ENCODE data around the gene NFIB.

Gene NFIB

DNA sequence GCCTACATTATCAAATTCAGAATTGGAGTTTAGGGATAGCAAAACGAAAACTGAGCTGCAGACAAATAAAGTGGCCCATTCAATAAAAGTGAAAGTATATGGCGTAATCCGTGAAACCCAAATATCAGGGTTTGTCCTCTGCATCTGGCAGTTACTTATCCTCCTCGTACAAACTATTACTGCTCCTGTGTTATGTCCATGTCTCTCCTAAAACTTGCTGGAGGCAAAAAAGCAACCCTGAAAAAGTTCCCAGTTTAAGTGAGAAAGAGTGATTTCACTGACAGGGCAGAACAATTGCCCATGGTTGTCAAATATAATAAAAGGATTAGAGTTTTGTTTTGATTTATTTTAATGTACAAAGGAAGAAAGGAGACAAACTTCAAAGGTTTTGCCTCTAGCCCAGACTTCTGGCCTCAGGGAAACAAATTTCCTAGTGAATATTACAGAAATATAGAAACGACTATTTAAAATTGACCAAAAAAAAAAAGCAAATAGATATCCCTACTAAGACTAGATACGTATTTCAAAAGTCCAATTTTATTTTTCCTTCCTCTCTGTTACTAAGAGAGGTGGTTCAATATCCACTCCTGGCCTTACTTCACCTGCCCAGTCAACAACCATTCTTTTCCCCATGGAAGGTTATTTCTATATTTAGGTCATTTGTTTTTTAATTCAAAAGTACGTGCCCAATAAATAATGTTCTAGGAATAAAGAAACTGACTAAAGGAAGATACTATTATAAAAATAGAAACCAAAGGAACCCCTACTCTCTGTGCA is 50.0 kb downstream of the NFIB start:
- no peak overlapping the region for H2AFZ ChIP-seq (ENCODE audit: low read depth, low read length)
- no peaks in the 10 kb centered on the region for H3K36me3 ChIP-seq (ENCODE audit: insufficient read depth, low read length)
- no peaks in the 10 kb centered on the region for H3K27me3 ChIP-seq (ENCODE audit: insufficient read depth, low read length)
- H3K9me3 ChIP-seq (ENCODE audit: low read length) = no peaks in the 10 kb centered on the region
- no peaks in the 10 kb centered on the region for H3K4me1 ChIP-seq (ENCODE audit: insufficient read depth, low read length)
- no peak overlapping the region for H3K4me3 ChIP-seq (ENCODE audit: low read length)

DNA sequence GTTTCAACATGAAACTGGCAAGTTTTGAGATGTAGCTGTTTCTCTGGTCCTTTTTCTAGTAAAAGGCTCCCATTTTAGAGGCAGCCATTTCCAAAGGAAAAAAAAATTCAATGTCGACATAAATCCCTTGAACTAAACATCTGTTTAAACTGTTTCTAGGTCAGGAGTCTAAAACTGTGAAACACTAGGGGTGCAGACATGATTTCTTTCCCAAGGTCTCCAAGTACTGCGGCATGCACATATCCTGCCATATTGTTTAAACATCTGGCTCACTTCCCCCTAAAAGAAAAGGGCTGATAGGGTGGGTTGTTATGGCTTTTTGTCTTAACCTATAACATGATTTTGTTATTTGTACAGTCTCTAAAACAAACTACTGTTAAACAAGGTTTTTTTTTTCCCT is 51.1 kb downstream of the NFIB start:
- Histone ChIP-seq H2AFZ (ENCODE audit: low read depth, low read length) (no peak overlapping the region), H3K4me1 (ENCODE audit: insufficient read depth, low read length) (no peaks in the 10 kb centered on the region), H3K4me3 (ENCODE audit: low read length) (no peak overlapping the region), H3K9me3 (ENCODE audit: low read length) (no peaks in the 10 kb centered on the region), H3K36me3 (ENCODE audit: insufficient read depth, low read length) (no peaks in the 10 kb centered on the region), H3K27me3 (ENCODE audit: insufficient read depth, low read length) (no peaks in the 10 kb centered on the region)

DNA sequence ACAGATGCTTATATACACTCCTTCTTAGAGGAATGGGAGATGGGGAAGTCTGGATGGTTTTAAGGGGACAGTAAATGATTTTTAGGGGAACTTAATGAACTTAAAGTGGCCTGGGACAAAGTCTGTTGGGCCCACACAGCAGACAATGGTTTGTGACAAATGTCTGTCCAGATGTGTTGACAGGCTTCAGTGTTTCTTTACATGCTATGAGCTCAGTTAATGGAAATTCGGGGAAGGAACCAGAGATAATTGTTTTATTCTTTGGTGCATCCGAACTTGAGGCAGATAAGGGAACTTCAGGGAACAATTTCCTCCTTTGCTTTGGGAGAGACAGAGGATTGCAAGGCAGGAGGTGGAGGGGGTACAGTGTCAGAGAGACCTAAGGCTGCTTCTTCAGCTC is 52.3 kb downstream of the NFIB start:
- no peaks in the 10 kb centered on the region for H3K36me3 ChIP-seq (ENCODE audit: insufficient read depth, low read length)
- no peak overlapping the region for H2AFZ ChIP-seq (ENCODE audit: low read depth, low read length)
- no peaks in the 10 kb centered on the region for H3K27me3 ChIP-seq (ENCODE audit: insufficient read depth, low read length)
- H3K4me3 ChIP-seq (ENCODE audit: low read length) = no peak overlapping the region
- no peaks in the 10 kb centered on the region for H3K4me1 ChIP-seq (ENCODE audit: insufficient read depth, low read length)
- no peaks in the 10 kb centered on the region for H3K9me3 ChIP-seq (ENCODE audit: low read length)

DNA sequence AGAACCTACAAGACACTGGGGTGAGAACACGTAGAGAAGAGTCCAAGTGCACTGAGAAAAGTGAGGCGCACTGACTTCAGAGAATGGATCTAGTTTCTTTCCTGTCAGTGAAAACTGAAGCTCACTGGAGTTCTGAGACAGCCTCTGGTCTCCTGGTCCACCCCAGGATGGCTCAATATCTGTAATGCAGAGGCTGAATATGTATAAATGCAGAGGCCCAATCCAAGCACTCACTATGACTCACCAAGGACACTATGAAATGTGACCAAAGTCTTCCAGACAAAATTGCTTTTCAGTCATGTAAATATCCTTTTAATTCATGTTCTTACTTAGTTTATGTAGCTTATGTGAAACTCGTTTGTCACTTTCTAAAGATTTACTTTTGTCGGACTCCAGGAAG is 53.8 kb downstream of the NFIB start:
- no peaks in the 10 kb centered on the region for H3K9me3 ChIP-seq (ENCODE audit: low read length)
- H2AFZ ChIP-seq (ENCODE audit: low read depth, low read length) = no peak overlapping the region
- no peaks in the 10 kb centered on the region for H3K4me1 ChIP-seq (ENCODE audit: insufficient read depth, low read length)
- no peaks in the 10 kb centered on the region for H3K36me3 ChIP-seq (ENCODE audit: insufficient read depth, low read length)
- no peak overlapping the region for H3K4me3 ChIP-seq (ENCODE audit: low read length)
- no peaks in the 10 kb centered on the region for H3K27me3 ChIP-seq (ENCODE audit: insufficient read depth, low read length)

DNA sequence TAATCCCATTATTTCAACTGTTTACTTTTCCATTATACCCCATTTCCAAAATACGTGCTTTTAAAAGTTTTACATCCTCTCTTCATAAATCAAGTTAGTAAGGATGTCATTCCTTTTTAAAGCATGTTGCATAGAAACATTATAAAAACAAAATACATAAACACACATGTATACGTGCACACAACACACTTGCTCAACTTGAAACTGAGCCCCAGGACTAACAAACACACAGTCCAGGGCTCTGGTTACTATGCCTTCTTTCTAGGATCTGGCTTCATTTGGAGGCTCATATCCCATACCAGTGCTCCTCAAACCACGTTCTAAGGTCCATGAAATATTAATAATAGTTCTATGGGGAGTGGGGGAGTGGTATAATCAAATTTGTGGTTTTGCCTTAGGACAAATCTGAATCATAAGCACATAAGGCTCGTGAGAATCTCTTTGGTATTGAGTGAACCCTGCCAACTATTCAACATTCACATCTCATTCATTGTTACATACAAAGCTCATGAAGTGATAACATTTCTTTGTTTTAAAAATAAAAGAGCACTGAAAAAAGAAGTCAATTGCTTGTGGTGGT is 55.2 kb downstream of the NFIB start:
- no peaks in the 10 kb centered on the region for H3K9me3 ChIP-seq (ENCODE audit: low read length)
- H2AFZ ChIP-seq (ENCODE audit: low read depth, low read length) = no peak overlapping the region
- no peak overlapping the region for H3K4me3 ChIP-seq (ENCODE audit: low read length)
- H3K36me3 ChIP-seq (ENCODE audit: insufficient read depth, low read length) = no peaks in the 10 kb centered on the region
- no peaks in the 10 kb centered on the region for H3K4me1 ChIP-seq (ENCODE audit: insufficient read depth, low read length)
- no peaks in the 10 kb centered on the region for H3K27me3 ChIP-seq (ENCODE audit: insufficient read depth, low read length)

DNA sequence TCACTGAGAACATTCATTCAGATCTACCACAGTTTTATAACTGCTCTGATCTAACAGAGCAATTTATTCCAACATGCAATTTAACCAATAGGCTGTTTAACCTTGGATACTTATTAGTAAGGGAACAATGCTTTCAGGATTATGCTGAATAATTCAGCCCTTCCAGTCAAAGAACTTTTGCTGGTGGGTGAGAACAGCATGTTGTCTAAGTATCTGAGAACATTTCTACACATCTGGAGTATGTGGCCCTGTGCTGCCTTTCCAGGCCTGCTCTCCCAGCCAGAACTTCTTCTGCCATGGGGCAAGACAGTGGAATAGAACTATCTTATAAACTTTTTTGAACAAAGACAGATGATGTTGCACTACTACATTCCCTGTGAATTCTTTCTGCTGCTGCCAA is 55.8 kb downstream of the NFIB start:
- H3K4me1 ChIP-seq (ENCODE audit: insufficient read depth, low read length) = no peaks in the 10 kb centered on the region
- no peaks in the 10 kb centered on the region for H3K27me3 ChIP-seq (ENCODE audit: insufficient read depth, low read length)
- H2AFZ ChIP-seq (ENCODE audit: low read depth, low read length) = no peak overlapping the region
- no peaks in the 10 kb centered on the region for H3K36me3 ChIP-seq (ENCODE audit: insufficient read depth, low read length)
- H3K9me3 ChIP-seq (ENCODE audit: low read length) = no peaks in the 10 kb centered on the region
- no peak overlapping the region for H3K4me3 ChIP-seq (ENCODE audit: low read length)

DNA sequence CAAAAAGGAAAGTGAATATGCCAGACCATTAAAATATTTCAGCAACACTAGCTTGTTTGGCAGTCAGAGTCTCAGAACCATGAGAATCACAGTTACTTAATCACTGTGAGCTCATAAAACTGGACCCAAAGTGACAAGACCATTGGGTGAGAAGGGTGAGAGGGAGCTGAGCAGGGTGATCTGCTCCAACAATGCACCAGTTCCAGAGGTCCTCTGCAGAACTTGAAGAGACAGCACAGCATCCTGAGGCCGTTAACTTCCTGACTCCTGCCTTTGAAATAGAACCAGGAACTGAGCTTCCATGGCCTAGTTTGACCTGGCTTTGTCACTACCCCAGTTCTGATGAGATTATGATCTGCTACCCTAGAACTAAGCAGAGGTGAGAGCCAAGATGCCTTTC is 57.4 kb downstream of the NFIB start:
- Histone ChIP-seq H3K27me3 (ENCODE audit: insufficient read depth, low read length) (no peaks in the 10 kb centered on the region), H2AFZ (ENCODE audit: low read depth, low read length) (no peak overlapping the region), H3K36me3 (ENCODE audit: insufficient read depth, low read length) (no peaks in the 10 kb centered on the region), H3K4me1 (ENCODE audit: insufficient read depth, low read length) (peaks cover under 1% of the 10 kb centered on the region), H3K4me3 (ENCODE audit: low read length) (no peak overlapping the region), H3K9me3 (ENCODE audit: low read length) (no peaks in the 10 kb centered on the region)

DNA sequence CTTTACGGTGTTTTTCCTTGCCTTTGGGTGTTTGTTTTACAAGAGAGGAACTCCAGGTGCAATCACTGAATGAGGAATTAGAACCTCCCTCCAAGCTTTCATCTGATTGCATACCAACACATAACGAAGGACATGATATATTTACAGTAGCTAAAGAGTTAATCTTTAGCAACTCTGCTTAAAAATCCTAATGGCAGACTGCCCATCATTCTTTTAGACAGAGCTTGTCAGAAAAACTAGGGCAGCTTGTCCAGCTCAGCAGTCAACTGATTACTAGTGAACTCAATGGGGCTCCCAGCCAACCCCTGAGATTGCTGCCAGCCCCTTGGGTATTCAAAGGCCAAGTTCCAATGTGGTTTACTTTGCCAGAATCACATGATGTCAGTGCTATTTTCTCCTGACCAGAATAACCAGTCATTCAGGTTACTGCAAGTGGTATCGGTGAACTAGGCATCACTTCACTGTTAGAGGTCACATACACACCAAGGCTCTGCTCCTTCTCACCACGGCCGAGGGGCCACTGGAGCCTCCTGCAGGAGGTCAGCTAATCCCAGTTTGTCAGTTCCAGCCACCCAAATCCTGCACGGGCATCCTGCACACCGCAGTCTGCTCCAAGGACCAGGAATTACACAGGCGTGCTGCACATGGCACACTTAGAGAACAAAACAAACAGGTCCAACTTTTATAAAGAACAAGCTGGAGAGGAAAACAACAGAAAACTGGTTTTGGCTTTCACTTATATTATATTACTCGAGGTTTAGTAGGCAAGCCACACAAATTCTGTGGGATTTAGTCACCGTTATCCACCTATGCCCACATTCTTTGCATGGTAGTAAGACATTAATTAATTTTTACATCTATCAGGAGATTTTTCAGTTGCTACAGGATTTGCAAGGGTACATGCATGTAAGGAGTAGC is 62.5 kb downstream of the NFIB start:
- no peaks in the 10 kb centered on the region for H3K36me3 ChIP-seq (ENCODE audit: insufficient read depth, low read length)
- peaks cover 2% of the 10 kb centered on the region for H3K4me1 ChIP-seq (ENCODE audit: insufficient read depth, low read length)
- H2AFZ ChIP-seq (ENCODE audit: low read depth, low read length) = no peak overlapping the region
- H3K4me3 ChIP-seq (ENCODE audit: low read length) = no peak overlapping the region
- H3K9me3 ChIP-seq (ENCODE audit: low read length) = no peaks in the 10 kb centered on the region
- no peaks in the 10 kb centered on the region for H3K27me3 ChIP-seq (ENCODE audit: insufficient read depth, low read length)

DNA sequence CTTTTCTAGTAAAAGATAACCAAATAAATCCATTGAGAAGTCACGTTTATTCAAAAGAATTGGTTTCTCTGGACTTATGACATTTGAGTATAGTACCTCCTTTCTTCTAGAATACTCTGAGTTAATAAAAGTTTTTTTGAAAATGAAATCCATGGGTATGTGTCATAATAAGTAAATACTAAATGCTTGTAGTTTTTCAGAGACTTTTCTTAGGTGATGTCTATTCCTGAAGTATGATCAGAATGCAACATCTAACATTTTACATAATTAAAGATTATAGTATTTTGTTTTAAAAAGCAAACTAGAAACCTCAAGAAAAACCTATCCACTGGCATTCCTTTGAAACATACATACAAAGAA is 63.2 kb downstream of the NFIB start:
- Histone ChIP-seq H3K27me3 (ENCODE audit: insufficient read depth, low read length) (no peaks in the 10 kb centered on the region), H3K9me3 (ENCODE audit: low read length) (no peaks in the 10 kb centered on the region), H3K4me1 (ENCODE audit: insufficient read depth, low read length) (peaks cover 2% of the 10 kb centered on the region), H2AFZ (ENCODE audit: low read depth, low read length) (no peak overlapping the region), H3K4me3 (ENCODE audit: low read length) (no peak overlapping the region), H3K36me3 (ENCODE audit: insufficient read depth, low read length) (no peaks in the 10 kb centered on the region)

DNA sequence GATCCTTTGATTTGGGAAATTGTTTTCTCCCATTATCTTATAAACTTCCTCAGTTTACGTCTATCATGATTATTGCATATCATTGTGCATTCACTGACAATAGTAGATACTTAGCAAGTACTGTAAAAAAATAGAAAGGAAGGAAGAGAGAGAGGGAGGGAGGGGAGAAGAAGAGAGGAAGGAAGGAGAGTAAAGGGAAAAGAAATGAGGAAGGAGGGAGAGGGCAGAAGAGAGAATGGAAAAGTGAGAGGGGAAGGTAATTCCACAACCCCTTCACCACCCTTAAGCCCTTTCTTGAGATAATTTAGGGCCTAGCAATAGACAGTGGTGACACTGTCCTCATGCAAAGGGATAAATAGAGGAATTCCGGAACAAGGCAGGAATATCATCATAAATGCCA is 64.4 kb downstream of the NFIB start:
- no peak overlapping the region for H3K4me3 ChIP-seq (ENCODE audit: low read length)
- H2AFZ ChIP-seq (ENCODE audit: low read depth, low read length) = no peak overlapping the region
- no peaks in the 10 kb centered on the region for H3K36me3 ChIP-seq (ENCODE audit: insufficient read depth, low read length)
- no peaks in the 10 kb centered on the region for H3K27me3 ChIP-seq (ENCODE audit: insufficient read depth, low read length)
- peaks cover 2% of the 10 kb centered on the region for H3K4me1 ChIP-seq (ENCODE audit: insufficient read depth, low read length)
- H3K9me3 ChIP-seq (ENCODE audit: low read length) = no peaks in the 10 kb centered on the region

DNA sequence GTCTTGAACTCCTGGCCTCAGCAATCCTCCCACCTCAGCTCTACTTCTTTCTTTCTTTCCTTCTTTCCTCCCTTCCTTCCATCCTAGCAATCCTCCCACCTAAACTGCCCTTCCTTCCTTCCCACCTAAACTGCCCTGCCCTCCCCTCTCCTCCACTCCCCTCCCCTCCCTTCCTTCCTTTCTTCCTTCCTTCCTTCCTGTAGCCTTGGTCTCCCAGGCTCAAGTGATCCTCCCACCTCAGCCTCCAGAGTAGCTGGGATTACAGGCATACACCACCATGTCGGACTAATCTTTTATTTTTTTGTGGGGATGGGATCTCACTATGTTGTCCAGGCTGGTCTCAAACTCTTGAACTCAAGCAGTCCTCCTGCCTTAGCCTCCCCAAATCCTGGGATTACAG is 65.8 kb downstream of the NFIB start:
- Histone ChIP-seq H3K4me3 (ENCODE audit: low read length) (no peak overlapping the region), H3K27me3 (ENCODE audit: insufficient read depth, low read length) (no peaks in the 10 kb centered on the region), H2AFZ (ENCODE audit: low read depth, low read length) (no peak overlapping the region), H3K4me1 (ENCODE audit: insufficient read depth, low read length) (peaks cover 2% of the 10 kb centered on the region), H3K9me3 (ENCODE audit: low read length) (no peaks in the 10 kb centered on the region), H3K36me3 (ENCODE audit: insufficient read depth, low read length) (no peaks in the 10 kb centered on the region)

DNA sequence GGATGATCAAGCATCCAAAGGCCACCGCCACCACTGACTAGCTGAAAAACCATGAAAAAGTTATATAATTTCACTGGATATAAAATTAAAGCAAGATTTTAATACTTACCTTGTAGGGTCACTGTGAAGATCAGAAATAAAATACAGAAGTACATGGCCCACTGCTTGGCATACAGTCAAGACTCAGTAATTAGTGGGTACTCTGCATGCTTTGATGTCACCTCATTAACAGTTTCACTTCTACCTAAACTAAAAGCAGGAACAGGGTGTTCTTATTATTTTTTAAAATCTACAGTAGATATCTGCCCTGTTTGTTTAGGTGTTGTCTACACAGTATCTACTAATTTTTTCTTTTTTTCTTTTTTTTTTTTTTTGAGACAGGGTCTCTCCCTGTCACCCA is 66.4 kb downstream of the NFIB start:
- Histone ChIP-seq H3K36me3 (ENCODE audit: insufficient read depth, low read length) (no peaks in the 10 kb centered on the region), H3K9me3 (ENCODE audit: low read length) (no peaks in the 10 kb centered on the region), H2AFZ (ENCODE audit: low read depth, low read length) (no peak overlapping the region), H3K4me3 (ENCODE audit: low read length) (no peak overlapping the region), H3K27me3 (ENCODE audit: insufficient read depth, low read length) (no peaks in the 10 kb centered on the region), H3K4me1 (ENCODE audit: insufficient read depth, low read length) (peaks cover 5% of the 10 kb centered on the region)

DNA sequence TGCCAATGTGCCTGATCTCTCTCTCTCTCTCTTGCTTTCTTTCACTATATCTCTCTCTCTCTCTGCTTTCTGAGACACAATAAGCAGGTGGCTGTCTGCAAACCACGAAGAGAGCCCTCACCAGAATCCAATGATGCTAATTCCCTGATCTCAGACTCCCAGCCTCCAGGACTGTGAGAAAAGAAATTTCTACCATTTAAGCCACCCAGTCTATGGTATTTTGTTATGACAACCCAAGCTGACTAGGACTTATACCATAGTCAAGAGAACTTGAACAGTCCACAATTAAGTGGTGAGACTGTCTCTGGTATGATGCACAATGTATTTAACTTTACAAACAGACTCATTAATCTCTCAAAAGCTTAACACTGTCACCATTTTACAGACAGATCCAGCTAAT is 67.0 kb downstream of the NFIB start:
- Histone ChIP-seq H3K9me3 (ENCODE audit: low read length) (no peaks in the 10 kb centered on the region), H2AFZ (ENCODE audit: low read depth, low read length) (no peak overlapping the region), H3K4me1 (ENCODE audit: insufficient read depth, low read length) (peaks cover 11% of the 10 kb centered on the region), H3K27me3 (ENCODE audit: insufficient read depth, low read length) (no peaks in the 10 kb centered on the region), H3K4me3 (ENCODE audit: low read length) (no peak overlapping the region), H3K36me3 (ENCODE audit: insufficient read depth, low read length) (no peaks in the 10 kb centered on the region)

Measured in neuron (in vitro differentiated cells).